GM10847 (cell line): ENCODE data around the gene CFAP410.

Experiments
- POLR2A ChIP-seq: IDR thresholded peaks from 2 replicates; pipeline ENCODE4 v1.6.1; 2011; ENCODE audit not compliant: insufficient read length; ENCODE audit errors: extremely low read depth

CFAP410 gene

GRCh38 chr21:44357064-44357837 lies 18.1 kb upstream of the CFAP410 start:
- TF ChIP-seq POLR2A: no peak

GRCh38 chr21:44356636-44357035 lies 17.4 kb upstream of the CFAP410 start:
- no peak for TF ChIP-seq POLR2A

DNA sequence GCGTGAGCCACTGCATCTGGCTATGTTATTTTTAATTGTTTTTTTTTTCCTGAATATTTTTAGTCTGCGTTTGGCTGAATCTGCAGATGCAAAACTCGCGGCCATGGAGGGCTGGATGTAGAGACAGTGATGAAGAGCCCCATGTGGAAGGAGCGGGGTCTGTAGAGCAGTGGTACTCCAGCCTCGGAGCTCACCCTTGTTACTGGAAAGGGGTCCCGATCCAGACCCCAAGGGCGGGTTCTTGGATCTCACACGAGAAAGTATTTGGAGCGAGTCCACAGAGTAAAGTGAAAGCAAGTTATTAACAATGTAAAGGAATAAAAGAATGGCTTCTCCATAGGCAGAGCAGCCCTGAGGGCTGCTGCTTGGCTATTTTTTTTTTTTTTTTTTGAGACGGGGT lies 17.0 kb upstream of the CFAP410 start:
- TF ChIP-seq POLR2A: no peak

DNA sequence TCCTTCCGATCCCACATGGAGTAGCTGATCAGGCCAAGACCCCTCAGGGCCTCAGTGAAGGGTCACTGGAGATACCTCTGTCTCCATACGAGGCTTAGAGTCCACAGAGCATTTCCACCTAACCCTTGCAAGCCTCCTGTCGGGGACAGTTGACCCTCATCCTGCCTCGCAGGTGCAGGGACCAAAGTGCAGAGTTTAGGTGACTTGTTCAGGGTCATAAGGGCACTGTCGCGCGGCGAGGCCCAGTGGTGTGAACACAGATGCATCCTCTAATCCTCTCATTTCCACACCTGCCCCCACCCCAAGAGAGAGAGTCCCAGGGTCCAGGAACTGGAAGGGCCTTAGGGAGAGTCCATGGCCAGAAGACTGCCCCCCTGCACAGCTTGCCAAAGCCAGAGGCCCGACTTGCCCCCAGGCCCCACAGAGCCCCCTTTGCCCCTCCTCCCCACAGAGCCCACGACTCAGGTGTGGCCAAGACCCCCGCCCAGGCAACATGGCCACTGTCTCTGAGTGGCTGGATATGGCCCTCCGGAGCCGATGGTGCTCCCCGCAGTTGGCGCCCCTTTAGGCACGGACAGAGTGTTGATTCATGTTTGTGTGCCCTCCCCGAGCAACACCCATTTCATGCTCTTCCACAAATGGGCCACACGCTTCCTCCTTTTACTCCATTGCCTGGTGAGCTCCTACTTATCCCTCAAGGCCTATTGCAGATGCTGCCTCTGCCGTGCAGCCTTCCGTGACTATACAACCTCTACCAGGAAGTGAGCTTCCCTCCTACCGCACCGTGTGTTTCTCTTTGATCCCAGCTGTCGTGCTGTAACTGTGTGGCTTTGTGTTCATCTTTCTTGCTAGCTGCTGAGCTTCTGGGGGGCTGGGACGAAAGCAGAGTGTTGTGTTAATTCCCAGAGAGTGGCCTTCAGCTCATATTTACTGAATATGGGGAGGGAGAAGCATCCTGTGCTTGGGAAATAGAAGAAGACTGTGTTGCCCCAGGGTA lies 15.9 kb upstream of the CFAP410 start:
- no peak for TF ChIP-seq POLR2A

GRCh38 chr21:44354001-44354405 lies 14.8 kb upstream of the CFAP410 start:
- no peak for TF ChIP-seq POLR2A

DNA sequence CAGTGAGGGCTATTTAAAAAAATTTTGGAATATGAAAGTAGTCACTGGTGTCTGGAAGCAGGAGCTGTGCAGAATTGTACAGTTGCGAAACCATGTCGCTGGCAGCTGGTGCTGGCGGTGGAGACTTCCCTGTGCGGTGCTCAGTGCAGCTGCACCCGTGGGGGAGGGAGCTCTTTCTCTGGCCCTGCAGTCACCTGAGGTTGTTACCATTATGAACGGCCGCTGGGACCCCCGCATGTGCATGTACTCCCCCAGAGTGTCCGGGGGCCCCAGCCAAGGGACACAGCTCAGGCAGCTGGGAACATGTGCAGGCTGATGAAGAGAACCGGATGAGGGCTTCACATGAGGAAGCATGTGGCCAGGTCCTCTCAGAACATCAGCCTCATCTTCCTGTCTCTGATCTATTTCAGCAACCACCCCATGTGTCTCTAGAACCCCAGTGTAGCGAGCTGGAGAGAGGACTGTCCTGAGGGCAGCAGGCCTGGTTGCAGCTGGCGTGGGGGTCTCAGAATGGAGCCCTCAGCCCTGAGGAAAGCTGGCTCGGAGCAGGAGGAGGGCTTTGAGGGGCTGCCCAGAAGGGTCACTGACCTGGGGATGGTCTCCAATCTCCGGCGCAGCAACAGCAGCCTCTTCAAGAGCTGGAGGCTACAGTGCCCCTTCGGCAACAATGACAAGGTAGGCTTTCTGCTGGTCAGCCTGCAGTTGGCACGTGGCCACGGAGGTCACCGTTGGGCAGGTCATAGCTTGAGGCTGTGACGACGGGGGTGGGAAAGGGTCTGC lies 14.2 kb upstream of the CFAP410 start, which contains the start of gene TRPM2:
Gene TRPM2, plus strand, starts transcription at position 431 of the 780 bp plus-strand sequence. Its CDS starts 80 bp downstream, at position 511.
- TF ChIP-seq POLR2A: no peak

DNA sequence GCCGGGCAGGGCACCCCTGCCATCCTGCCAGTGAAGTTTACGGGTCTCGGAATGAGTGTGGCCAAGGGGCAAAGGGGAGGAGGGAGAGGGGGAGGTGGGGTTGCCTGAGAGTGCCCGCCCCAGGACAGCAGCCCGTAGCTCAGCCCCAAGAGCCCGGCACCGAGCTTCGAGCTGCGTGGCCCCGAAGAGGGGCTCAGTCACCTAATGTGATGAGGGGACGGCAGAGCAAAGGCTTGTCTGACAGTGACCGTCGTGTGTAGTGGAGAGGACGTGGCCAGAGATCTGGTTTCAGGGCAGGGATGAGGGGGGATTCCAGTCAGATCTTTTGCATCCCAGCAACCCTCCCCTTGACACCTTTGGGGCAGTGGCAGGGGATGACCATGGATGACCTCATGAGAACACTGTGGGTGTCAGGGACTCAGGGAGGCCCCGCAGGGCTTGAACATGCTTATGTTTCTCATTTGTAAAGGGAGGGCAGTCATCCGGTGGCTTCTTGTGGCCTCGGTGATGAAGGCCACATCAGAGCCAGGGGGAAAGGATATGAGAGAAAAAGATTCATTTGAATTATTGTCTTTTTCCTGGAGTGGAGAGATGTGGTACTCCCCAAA lies 13.2 kb upstream of the CFAP410 start:
- no peak for TF ChIP-seq POLR2A

DNA sequence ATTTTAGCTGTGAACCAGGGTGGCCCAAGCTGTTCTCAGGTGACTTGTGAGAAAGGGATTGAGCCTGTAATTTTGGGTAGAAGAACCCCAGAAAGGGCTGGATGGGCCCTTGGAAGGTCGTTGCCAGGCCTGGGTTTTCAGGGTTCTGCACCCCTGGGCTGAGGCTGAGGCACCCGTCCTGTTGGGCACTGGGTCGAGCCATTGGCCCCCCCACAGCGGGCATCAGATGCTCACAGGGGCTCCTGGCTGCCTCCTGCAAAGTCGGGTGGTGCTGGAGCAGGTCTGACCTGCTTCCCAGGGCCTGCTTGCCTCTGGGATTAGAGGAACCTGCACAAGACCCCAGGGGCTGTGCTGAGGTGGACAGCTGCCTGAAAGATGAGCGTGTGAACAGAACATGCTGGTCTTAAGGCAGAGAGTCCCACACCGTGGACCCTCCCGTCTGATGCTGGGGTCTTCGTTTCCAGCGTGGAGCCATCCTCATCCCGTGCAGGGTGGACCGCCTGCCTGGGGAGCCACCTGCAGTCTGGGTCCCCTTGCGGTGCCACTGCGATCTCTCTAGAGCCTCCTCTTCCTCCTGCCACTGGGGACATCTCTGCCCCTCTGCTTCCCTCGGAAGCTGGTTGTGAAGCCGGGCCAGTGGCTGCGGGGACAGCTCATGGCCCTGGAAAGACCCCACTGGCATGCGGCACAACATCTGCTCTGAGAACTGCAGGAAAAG lies 12.5 kb upstream of the CFAP410 start:
- no peak for TF ChIP-seq POLR2A

GRCh38 chr21:44350773-44351481 lies 11.7 kb upstream of the CFAP410 start:
- no peak for TF ChIP-seq POLR2A

GRCh38 chr21:44349847-44350772 lies 10.9 kb upstream of the CFAP410 start:
- no peak for TF ChIP-seq POLR2A

DNA sequence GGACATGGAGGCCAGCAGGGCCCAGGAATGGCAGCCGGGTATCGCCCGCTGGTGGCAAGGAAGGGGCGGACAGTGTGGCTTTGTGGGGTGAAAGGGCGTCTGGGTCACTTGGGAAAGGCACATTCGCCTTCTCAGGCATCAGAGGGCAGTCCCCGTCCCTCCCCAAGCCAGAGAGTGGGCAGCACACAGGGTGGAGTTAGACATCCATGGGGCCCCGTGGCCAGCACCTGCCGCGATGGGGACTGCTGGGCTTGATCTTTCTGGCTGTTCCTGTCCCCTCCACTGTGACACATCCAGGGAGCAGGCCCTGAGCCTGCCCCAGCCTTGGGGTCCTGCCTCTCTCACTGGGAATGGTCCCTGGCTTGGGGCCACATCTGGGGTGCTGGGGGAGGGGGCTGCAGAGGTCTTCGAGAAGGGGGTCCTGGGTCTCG lies 10.2 kb upstream of the CFAP410 start:
- no peak for TF ChIP-seq POLR2A

DNA sequence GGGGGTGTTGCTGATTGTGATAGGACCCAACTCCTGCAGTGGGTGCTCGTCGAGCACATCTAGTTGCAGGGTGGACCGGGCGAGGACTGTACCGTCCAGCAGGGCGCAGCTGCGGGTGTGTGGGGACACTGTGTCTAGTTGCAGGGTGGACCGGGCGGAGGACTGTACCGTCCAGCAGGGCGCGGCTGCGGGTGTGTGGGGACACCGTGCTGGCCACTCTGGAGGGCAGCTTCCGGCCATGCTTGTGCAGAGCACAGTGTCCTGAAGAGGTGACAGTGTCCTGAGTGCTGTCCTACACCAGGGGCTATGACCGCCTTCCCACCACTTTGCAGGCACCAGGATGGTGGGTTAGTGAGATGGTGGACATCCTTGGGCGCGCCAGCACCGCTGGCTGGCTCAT lies 9.7 kb upstream of the CFAP410 start:
- TF ChIP-seq POLR2A: no peak
